ENCODE results near the gene SBF2. TPM values are rescaled to one million over a fixed set of nuclear protein-coding genes. Genes with fewer than 3 reads are reported as not detected.

SBF2 gene
- total and polyA plus RNA-seq, 2 donors (not counting 3 experiments of a cell fraction or from before 2014, with no cell fraction given) = 15.4 to 42.4 TPM

DNA sequence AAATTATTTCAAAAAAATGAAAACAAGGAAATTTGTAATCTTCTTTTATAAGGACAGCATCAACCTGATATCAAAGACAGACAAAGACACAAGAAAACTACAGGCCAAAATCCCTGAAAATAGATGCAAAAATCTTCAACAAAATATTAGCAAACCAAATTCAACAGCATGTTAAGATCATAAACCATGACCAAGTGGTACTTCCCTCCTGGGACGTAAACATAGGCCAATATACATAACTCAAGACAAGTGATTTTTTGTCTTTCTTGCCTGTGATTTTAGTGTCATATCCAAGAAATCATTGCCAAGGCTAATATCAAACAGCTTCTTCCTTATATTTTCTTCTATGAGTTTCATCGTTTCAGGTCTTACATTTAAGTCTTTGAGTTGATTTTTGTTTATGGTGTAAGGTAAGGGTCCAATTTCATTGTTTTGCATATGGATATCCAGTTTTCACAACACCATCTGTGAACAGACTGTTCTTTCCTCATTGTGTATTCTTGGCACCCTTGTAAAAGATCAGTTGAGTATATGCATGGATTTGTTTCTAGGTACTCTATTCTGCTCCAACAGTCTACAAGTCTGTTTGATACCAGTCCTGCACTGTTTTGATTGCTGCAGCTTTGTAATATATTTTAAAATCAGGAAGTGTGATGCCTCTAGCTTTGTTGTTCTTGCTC, 50.0 kb downstream of the SBF2 start:
- H2AFZ ChIP-seq (ENCODE audit: low read depth, low read length) = no peak overlapping the region
- H3K4me2 ChIP-seq (ENCODE audit: insufficient read depth, low read length) = no peak overlapping the region
- no peaks in the 10 kb centered on the region for H3K36me3 ChIP-seq (ENCODE audit: control insufficient read depth in 2 of 2, extremely low read depth in 1 of 2, insufficient read depth in 2 of 2, low read length in 2 of 2)
- no peaks in the 10 kb centered on the region for H3K4me1 ChIP-seq (ENCODE audit: control insufficient read depth, extremely low read depth, insufficient read depth, low read length)
- FAIRE-seq = no peak
- no peak overlapping the region for H3K9ac ChIP-seq (replicated peaks; ENCODE audit: extremely low read depth, insufficient read depth, low read length)
- dilution Hi-C loops (cut with MboI; ENCODE audit: extremely low pct_ligation_motif_present, low sequenced_read_pairs) (no loop called here), intact Hi-C loops (cut with micrococcal nuclease) (no loop called here)
- DNase-seq (ENCODE audit: low read depth, low spot score) = no peak
- no peak overlapping the region for H3K27ac ChIP-seq (ENCODE audit: insufficient read depth, low read depth, low read length)
- no TSS peak for BruUV-seq (replicated peaks)
- H3K79me2 ChIP-seq (ENCODE audit: control insufficient read depth, insufficient read depth, low read length) = peaks cover 37% of the 10 kb centered on the region
- CTCF ChIA-PET = interaction anchor here (1.0 to 1.3 kb wide), 2 partner anchors 11 to 13 kb away, joined by 3 to 5 read pairs; no protein-coding TSS in a partner anchor
- no peaks in the 10 kb centered on the region for H3K9me3 ChIP-seq (replicated peaks; ENCODE audit: control insufficient read depth, insufficient read depth, low read length)
- POLR2A ChIA-PET = no interaction called here
- H3K27me3 ChIP-seq (ENCODE audit: control insufficient read depth in 2 of 2, insufficient read depth in 2 of 2, low read length in 2 of 2) = no peaks in the 10 kb centered on the region
- H4K20me1 ChIP-seq (replicated peaks; ENCODE audit: control insufficient read depth, extremely low read depth, insufficient read depth, low read length) = no peaks in the 10 kb centered on the region
- no peak overlapping the region for H3K4me3 ChIP-seq (replicated peaks in 1 of 3; ENCODE audit: insufficient read depth in 1 of 3, low read depth in 1 of 3, low read length in 3 of 3)
- no peak for TF ChIP-seq MYC (IDR thresholded peaks at IDR 0.05; ENCODE audit: low read depth, low read length)
- TF ChIP-seq, protein P1, sequence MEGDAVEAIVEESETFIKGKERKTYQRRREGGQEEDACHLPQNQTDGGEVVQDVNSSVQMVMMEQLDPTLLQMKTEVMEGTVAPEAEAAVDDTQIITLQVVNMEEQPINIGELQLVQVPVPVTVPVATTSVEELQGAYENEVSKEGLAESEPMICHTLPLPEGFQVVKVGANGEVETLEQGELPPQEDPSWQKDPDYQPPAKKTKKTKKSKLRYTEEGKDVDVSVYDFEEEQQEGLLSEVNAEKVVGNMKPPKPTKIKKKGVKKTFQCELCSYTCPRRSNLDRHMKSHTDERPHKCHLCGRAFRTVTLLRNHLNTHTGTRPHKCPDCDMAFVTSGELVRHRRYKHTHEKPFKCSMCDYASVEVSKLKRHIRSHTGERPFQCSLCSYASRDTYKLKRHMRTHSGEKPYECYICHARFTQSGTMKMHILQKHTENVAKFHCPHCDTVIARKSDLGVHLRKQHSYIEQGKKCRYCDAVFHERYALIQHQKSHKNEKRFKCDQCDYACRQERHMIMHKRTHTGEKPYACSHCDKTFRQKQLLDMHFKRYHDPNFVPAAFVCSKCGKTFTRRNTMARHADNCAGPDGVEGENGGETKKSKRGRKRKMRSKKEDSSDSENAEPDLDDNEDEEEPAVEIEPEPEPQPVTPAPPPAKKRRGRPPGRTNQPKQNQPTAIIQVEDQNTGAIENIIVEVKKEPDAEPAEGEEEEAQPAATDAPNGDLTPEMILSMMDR (IDR thresholded peaks at IDR 0.05; ENCODE audit: extremely low read depth in 1 of 2, insufficient read depth in 1 of 2, low read depth in 1 of 2, low read length in 2 of 2) = no peak
- no peak for TF ChIP-seq JUN (IDR thresholded peaks at IDR 0.05; ENCODE audit: borderline replicate concordance, insufficient read depth, insufficient read length, low read depth)
- H3K9me1 ChIP-seq (replicated peaks; ENCODE audit: control insufficient read depth, extremely low read depth, insufficient read depth, low read length) = no peaks in the 10 kb centered on the region

DNA sequence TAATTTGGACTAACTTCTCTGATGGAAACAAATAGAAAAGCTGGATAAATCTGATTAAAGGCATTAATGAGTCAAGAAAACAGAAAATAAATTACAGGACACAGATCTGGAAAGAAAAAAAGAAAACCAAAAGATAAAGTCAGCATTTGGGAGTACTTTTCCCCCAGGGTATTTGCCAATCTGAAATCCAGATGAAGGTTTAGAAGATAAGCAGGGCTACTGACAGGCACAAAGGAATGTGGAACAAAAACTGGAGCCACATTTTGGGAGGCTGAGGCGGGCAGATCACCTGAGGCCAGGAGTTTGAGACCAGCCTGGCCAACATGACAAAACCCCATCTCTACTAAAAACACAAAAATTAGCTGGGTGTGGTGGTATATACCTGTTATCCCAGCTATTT, 57.2 kb downstream of the SBF2 start:
- intact Hi-C loops (cut with micrococcal nuclease) (no loop called here), dilution Hi-C loops (cut with MboI; ENCODE audit: extremely low pct_ligation_motif_present, low sequenced_read_pairs) (no loop called here)
- H3K36me3 ChIP-seq (ENCODE audit: control insufficient read depth in 2 of 2, extremely low read depth in 1 of 2, insufficient read depth in 2 of 2, low read length in 2 of 2) = no peaks in the 10 kb centered on the region
- no peak overlapping the region for H3K4me3 ChIP-seq (replicated peaks in 1 of 3; ENCODE audit: insufficient read depth in 1 of 3, low read depth in 1 of 3, low read length in 3 of 3)
- no peaks in the 10 kb centered on the region for H4K20me1 ChIP-seq (replicated peaks; ENCODE audit: control insufficient read depth, extremely low read depth, insufficient read depth, low read length)
- DNase-seq (ENCODE audit: low read depth, low spot score) = no peak
- no peaks in the 10 kb centered on the region for H3K27me3 ChIP-seq (ENCODE audit: control insufficient read depth in 2 of 2, insufficient read depth in 2 of 2, low read length in 2 of 2)
- no peaks in the 10 kb centered on the region for H3K9me3 ChIP-seq (replicated peaks; ENCODE audit: control insufficient read depth, insufficient read depth, low read length)
- TF ChIP-seq GATA2 (IDR thresholded peaks at IDR 0.05; ENCODE audit: insufficient read depth, insufficient read length, low read depth, low read length) = no peak
- TF ChIP-seq MYC (IDR thresholded peaks at IDR 0.05; ENCODE audit: low read depth, low read length) = no peak
- no peak for TF ChIP-seq JUN (IDR thresholded peaks at IDR 0.05; ENCODE audit: borderline replicate concordance, insufficient read depth, insufficient read length, low read depth)
- TF ChIP-seq, protein P2, sequence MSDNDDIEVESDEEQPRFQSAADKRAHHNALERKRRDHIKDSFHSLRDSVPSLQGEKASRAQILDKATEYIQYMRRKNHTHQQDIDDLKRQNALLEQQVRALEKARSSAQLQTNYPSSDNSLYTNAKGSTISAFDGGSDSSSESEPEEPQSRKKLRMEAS (IDR thresholded peaks at IDR 0.05; ENCODE audit: insufficient read depth, insufficient read length) = no peak
- no peak for TF ChIP-seq POLR2AphosphoS5 (IDR thresholded peaks at IDR 0.05; ENCODE audit: insufficient read depth, low read depth, low read length)
- TF ChIP-seq POLR2A (IDR thresholded peaks at IDR 0.05; ENCODE audit: low read depth, low read length) = no peak
- H3K79me2 ChIP-seq (ENCODE audit: control insufficient read depth, insufficient read depth, low read length) = peaks cover 17% of the 10 kb centered on the region
- no peak overlapping the region for H2AFZ ChIP-seq (ENCODE audit: low read depth, low read length)
- H3K4me1 ChIP-seq (ENCODE audit: control insufficient read depth, extremely low read depth, insufficient read depth, low read length) = no peaks in the 10 kb centered on the region
- no peak for FAIRE-seq
- POLR2A ChIA-PET = no interaction called here
- no peak overlapping the region for H3K4me2 ChIP-seq (ENCODE audit: insufficient read depth, low read length)
- CTCF ChIA-PET = no interaction called here
- H3K9ac ChIP-seq (replicated peaks; ENCODE audit: extremely low read depth, insufficient read depth, low read length) = no peak overlapping the region
- H3K9me1 ChIP-seq (replicated peaks; ENCODE audit: control insufficient read depth, extremely low read depth, insufficient read depth, low read length) = no peaks in the 10 kb centered on the region
- H3K27ac ChIP-seq (ENCODE audit: insufficient read depth, low read depth, low read length) = no peak overlapping the region
- no TSS peak for BruUV-seq (replicated peaks)
